T-helper 17 cell (primary cell): ENCODE results near the gene CFAP73. TPM values are rescaled to one million over a fixed set of nuclear protein-coding genes. Genes with fewer than 3 reads are reported as not detected.

Experiments
- ATAC-seq: fragments of 150-1000 bp; cut with Tn5 transposase; 2 replicates; pipeline ENCODE4 v1.10.0; 2021; ENCODE audit warnings: mild to moderate bottlenecking, moderate library complexity
- DNase-seq, 3 donors: peaks; one replicate each; pipeline versions ENCODE4 v3.0.0 to v3.0.0-alpha.2; 2020 to 2021
- H3K9me3 ChIP-seq: one replicate; pipeline ENCODE4 v1.7.0; 2013; ENCODE audit warnings: low read length, mild to moderate bottlenecking; ENCODE audit not compliant: control insufficient read depth, poor library complexity, severe bottlenecking
- H3K27ac Mint-ChIP-seq: one replicate; pipeline ENCODE4 v1.8.0; 2022; ENCODE audit warnings: mild to moderate bottlenecking, moderate library complexity, mixed read lengths
- H3K27me3 Mint-ChIP-seq: one replicate; pipeline ENCODE4 v1.8.0; 2022; ENCODE audit warnings: mixed read lengths
- H3K36me3 Mint-ChIP-seq: one replicate; pipeline ENCODE4 v1.8.0; 2022; ENCODE audit warnings: low read depth, mixed read lengths
- H3K4me1 Mint-ChIP-seq: one replicate; pipeline ENCODE4 v1.8.0; 2022; ENCODE audit warnings: mild to moderate bottlenecking, mixed read lengths
- H3K4me3 Mint-ChIP-seq: one replicate; pipeline ENCODE4 v1.8.0; 2022; ENCODE audit warnings: mild to moderate bottlenecking, moderate library complexity, mixed read lengths
- total RNA-seq, 4 donors: library from RNA in 2 of 4; stranded (reverse) in 2 of 4; gene quantifications; one replicate each; pipeline ENCODE4 v1.2.3 and lab custom pipeline; 2022 to 2026

Gene CFAP73
- total RNA-seq, 2 donors from 2014 or later, result not detected

- H3K4me3 Mint-ChIP-seq, result no peak overlapping the region
- no peak for DNase-seq
- ATAC-seq, result no peak
- H3K4me1 Mint-ChIP-seq, result peaks cover 9% of the 10 kb centered on the region
- no peak overlapping the region for H3K27ac Mint-ChIP-seq
- peaks cover 7% of the 10 kb centered on the region for H3K36me3 Mint-ChIP-seq
- no peaks in the 10 kb centered on the region for H3K9me3 ChIP-seq
- no peaks in the 10 kb centered on the region for H3K27me3 Mint-ChIP-seq
Measured at GRCh38 chr12:113169697-113170096, 20.2 kb downstream of the CFAP73 start.

- DNase-seq, result no peak
- no peak overlapping the region for H3K4me3 Mint-ChIP-seq
- H3K9me3 ChIP-seq, result no peaks in the 10 kb centered on the region
- H3K4me1 Mint-ChIP-seq, result peaks cover 9% of the 10 kb centered on the region
- ATAC-seq, result no peak
- no peaks in the 10 kb centered on the region for H3K27me3 Mint-ChIP-seq
- peaks cover 9% of the 10 kb centered on the region for H3K36me3 Mint-ChIP-seq
- peak overlapping the region; percentile 73 for H3K27ac Mint-ChIP-seq
Measured at GRCh38 chr12:113170457-113170856, 20.9 kb downstream of the CFAP73 start.

GRCh38 chr12:113170926-113171325 lies 21.4 kb downstream of the CFAP73 start:
- Mint-ChIP-seq H3K27me3 (no peaks in the 10 kb centered on the region), H3K36me3 (peaks cover 9% of the 10 kb centered on the region), H3K4me3 (no peak overlapping the region), H3K4me1 (peaks cover 8% of the 10 kb centered on the region), H3K27ac (peak overlapping the region; percentile 73)
- ATAC-seq, result no peak
- no peak for DNase-seq
- no peaks in the 10 kb centered on the region for H3K9me3 ChIP-seq

GRCh38 chr12:113171543-113171942 lies 22.0 kb downstream of the CFAP73 start:
- H3K4me3 Mint-ChIP-seq, result no peak overlapping the region
- peaks cover 9% of the 10 kb centered on the region for H3K36me3 Mint-ChIP-seq
- DNase-seq, result no peak
- H3K27me3 Mint-ChIP-seq, result no peaks in the 10 kb centered on the region
- no peak for ATAC-seq
- H3K27ac Mint-ChIP-seq, result no peak overlapping the region
- H3K4me1 Mint-ChIP-seq, result peaks cover 7% of the 10 kb centered on the region
- no peaks in the 10 kb centered on the region for H3K9me3 ChIP-seq

GRCh38 chr12:113172185-113172584 lies 22.7 kb downstream of the CFAP73 start:
- H3K4me1 Mint-ChIP-seq, result peaks cover 7% of the 10 kb centered on the region
- ATAC-seq, result no peak
- no peak overlapping the region for H3K4me3 Mint-ChIP-seq
- no peaks in the 10 kb centered on the region for H3K27me3 Mint-ChIP-seq
- no peak for DNase-seq
- no peaks in the 10 kb centered on the region for H3K9me3 ChIP-seq
- H3K27ac Mint-ChIP-seq, result no peak overlapping the region
- peaks cover 9% of the 10 kb centered on the region for H3K36me3 Mint-ChIP-seq

GRCh38 chr12:113173081-113173698 lies 23.7 kb downstream of the CFAP73 start:
- no peak for DNase-seq
- H3K4me3 Mint-ChIP-seq, result no peak overlapping the region
- H3K9me3 ChIP-seq, result no peaks in the 10 kb centered on the region
- H3K27me3 Mint-ChIP-seq, result no peaks in the 10 kb centered on the region
- ATAC-seq, result no peak
- H3K36me3 Mint-ChIP-seq, result peaks cover 9% of the 10 kb centered on the region
- H3K4me1 Mint-ChIP-seq, result peaks cover 7% of the 10 kb centered on the region
- no peak overlapping the region for H3K27ac Mint-ChIP-seq

GRCh38 chr12:113174461-113175384 lies 25.2 kb downstream of the CFAP73 start:
- no peaks in the 10 kb centered on the region for H3K9me3 ChIP-seq
- peaks cover 7% of the 10 kb centered on the region for H3K4me1 Mint-ChIP-seq
- no peak overlapping the region for H3K4me3 Mint-ChIP-seq
- ATAC-seq, result peak; percentile 90
- no peaks in the 10 kb centered on the region for H3K27me3 Mint-ChIP-seq
- H3K27ac Mint-ChIP-seq, result no peak overlapping the region
- H3K36me3 Mint-ChIP-seq, result peaks cover 9% of the 10 kb centered on the region
- DNase-seq, result peak; percentile 60 to 77 (median 61)

- no peaks in the 10 kb centered on the region for H3K27me3 Mint-ChIP-seq
- ATAC-seq (no peak), DNase-seq (no peak)
- H3K27ac Mint-ChIP-seq, result no peak overlapping the region
- H3K36me3 Mint-ChIP-seq, result peaks cover 4% of the 10 kb centered on the region
- peaks cover 5% of the 10 kb centered on the region for H3K4me1 Mint-ChIP-seq
- H3K9me3 ChIP-seq, result no peaks in the 10 kb centered on the region
- no peak overlapping the region for H3K4me3 Mint-ChIP-seq
Measured at GRCh38 chr12:113179023-113179422, 29.5 kb downstream of the CFAP73 start.

- H3K4me3 Mint-ChIP-seq, result no peak overlapping the region
- H3K36me3 Mint-ChIP-seq, result no peaks in the 10 kb centered on the region
- no peaks in the 10 kb centered on the region for H3K9me3 ChIP-seq
- H3K4me1 Mint-ChIP-seq, result peaks cover 5% of the 10 kb centered on the region
- ATAC-seq (no peak), DNase-seq (no peak)
- no peaks in the 10 kb centered on the region for H3K27me3 Mint-ChIP-seq
- peak overlapping the region; percentile 51 for H3K27ac Mint-ChIP-seq
Measured at GRCh38 chr12:113180333-113180732, 30.8 kb downstream of the CFAP73 start.

- H3K4me3 Mint-ChIP-seq, result no peak overlapping the region
- H3K27me3 Mint-ChIP-seq, result no peaks in the 10 kb centered on the region
- DNase-seq, result no peak
- no peaks in the 10 kb centered on the region for H3K36me3 Mint-ChIP-seq
- H3K27ac Mint-ChIP-seq, result no peak overlapping the region
- H3K4me1 Mint-ChIP-seq, result peaks cover 14% of the 10 kb centered on the region
- no peak for ATAC-seq
- H3K9me3 ChIP-seq, result no peaks in the 10 kb centered on the region
Measured at GRCh38 chr12:113181975-113182374, 32.5 kb downstream of the CFAP73 start.

GRCh38 chr12:113183030-113183589 lies 33.6 kb downstream of the CFAP73 start:
- no peaks in the 10 kb centered on the region for H3K9me3 ChIP-seq
- Mint-ChIP-seq H3K27me3 (no peaks in the 10 kb centered on the region), H3K27ac (peak overlapping the region; percentile 74), H3K4me3 (no peak overlapping the region), H3K4me1 (peaks cover 19% of the 10 kb centered on the region), H3K36me3 (no peaks in the 10 kb centered on the region)
- DNase-seq (no peak), ATAC-seq (no peak)

- ATAC-seq, result peak; percentile 73
- Mint-ChIP-seq H3K27me3 (no peaks in the 10 kb centered on the region), H3K4me1 (peaks cover 21% of the 10 kb centered on the region), H3K36me3 (peaks cover 3% of the 10 kb centered on the region), H3K27ac (peak overlapping the region; percentile 91), H3K4me3 (peak overlapping the region; percentile 91)
- no peaks in the 10 kb centered on the region for H3K9me3 ChIP-seq
- no peak for DNase-seq
Measured at GRCh38 chr12:113184098-113184899, 34.8 kb downstream of the CFAP73 start.

GRCh38 chr12:113184900-113185179 lies 35.3 kb downstream of the CFAP73 start:
- H3K4me3 Mint-ChIP-seq, result peak overlapping the region; percentile 91
- H3K36me3 Mint-ChIP-seq, result peaks cover 3% of the 10 kb centered on the region
- no peaks in the 10 kb centered on the region for H3K27me3 Mint-ChIP-seq
- no peaks in the 10 kb centered on the region for H3K9me3 ChIP-seq
- peak; percentile 75 to 81 (median 75) for DNase-seq
- peaks cover 21% of the 10 kb centered on the region for H3K4me1 Mint-ChIP-seq
- peak; percentile 84 for ATAC-seq
- peak overlapping the region; percentile 91 for H3K27ac Mint-ChIP-seq
